IPS DF 4.7 (cell line): ENCODE results near the gene FAM200B.

Source experiments
- DNase-seq: peaks from one replicate; pipeline ENCODE4 v3.0.0-alpha.2; 2013; ENCODE audit warnings: low spot score; ENCODE audit errors: extremely low read depth

Gene FAM200B

DNA sequence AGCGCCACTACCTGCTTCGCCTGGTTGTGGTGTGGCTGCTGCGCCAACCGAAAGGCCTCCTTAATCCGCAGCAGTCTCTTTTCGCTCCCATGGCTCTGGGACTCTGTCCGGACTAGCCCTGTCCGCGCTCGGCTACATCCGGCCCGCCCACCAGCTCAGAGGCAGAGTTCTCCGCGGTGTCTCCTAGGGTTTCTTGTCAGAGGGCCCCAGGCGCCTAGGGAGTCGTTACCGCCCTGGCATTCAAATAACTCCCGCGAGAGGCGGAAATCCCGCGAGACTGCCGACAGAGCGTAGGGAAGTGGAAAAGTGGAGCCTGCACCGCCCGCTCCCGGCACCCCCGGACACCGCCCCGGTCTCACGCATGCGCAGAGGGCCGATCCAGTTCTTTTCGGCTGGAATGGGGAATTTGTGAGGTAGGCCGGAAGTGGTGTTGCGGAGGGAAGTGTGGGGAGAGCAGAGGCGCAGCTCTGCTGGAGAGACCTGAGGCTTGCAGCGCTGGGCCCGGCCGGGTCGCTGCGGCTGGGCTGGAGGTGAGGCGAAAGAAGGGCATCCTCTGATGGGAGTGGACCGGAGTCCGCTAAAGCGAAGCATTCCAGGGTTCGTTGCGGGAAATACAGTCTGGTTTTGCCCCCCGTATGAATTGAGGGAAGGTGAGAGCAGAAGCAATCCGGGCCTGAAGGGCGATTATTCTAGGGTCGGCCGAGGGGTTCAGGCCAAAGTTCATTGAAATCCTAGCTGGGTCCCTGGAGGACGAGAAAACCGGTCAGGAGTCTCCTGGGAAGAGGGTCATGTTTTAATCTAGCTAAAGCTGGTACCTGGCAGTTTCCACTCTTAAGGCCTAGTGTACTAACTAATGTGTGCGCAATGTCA is at the start of gene FAM200B:
Gene FAM200B (plus strand): TSS at position 456 of the 870 bp plus-strand sequence. CDS start 5,151 bp downstream, outside the sequence.
- peak; percentile 97 for DNase-seq

- DNase-seq: no peak
Observed at GRCh38 chr4:15636818-15637217, 44.8 kb upstream of the FAM200B start.

DNA sequence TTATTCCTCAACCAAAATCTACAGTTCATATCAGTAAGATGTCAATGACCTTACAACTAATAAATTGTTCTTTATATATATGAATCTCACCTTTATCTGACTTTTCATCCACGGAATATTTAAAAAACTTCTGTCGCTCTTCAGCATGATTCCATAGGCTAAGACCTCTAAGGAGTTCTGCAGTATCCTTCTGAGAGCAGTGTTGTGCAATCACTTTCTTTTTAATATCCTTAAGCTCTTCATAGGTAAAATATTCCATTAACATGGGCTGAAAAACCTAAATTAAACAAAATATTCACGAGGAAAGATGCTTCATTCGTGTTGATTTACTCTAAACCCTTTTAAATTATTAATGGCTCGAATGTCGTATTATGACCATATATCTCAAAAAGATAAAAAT is 43.2 kb upstream of the FAM200B start:
- no peak for DNase-seq

- DNase-seq: no peak
Observed at GRCh38 chr4:15648600-15648999, 33.0 kb upstream of the FAM200B start.

GRCh38 chr4:15649914-15650545 is 31.6 kb upstream of the FAM200B start:
- DNase-seq: no peak

GRCh38 chr4:15651676-15652075 is 30.0 kb upstream of the FAM200B start:
- no peak for DNase-seq

GRCh38 chr4:15652191-15652590 is 29.4 kb upstream of the FAM200B start:
- DNase-seq: no peak

- DNase-seq: no peak
Observed at GRCh38 chr4:15652841-15653240, 28.8 kb upstream of the FAM200B start.

GRCh38 chr4:15653420-15653819 is 28.2 kb upstream of the FAM200B start:
- no peak for DNase-seq

DNA sequence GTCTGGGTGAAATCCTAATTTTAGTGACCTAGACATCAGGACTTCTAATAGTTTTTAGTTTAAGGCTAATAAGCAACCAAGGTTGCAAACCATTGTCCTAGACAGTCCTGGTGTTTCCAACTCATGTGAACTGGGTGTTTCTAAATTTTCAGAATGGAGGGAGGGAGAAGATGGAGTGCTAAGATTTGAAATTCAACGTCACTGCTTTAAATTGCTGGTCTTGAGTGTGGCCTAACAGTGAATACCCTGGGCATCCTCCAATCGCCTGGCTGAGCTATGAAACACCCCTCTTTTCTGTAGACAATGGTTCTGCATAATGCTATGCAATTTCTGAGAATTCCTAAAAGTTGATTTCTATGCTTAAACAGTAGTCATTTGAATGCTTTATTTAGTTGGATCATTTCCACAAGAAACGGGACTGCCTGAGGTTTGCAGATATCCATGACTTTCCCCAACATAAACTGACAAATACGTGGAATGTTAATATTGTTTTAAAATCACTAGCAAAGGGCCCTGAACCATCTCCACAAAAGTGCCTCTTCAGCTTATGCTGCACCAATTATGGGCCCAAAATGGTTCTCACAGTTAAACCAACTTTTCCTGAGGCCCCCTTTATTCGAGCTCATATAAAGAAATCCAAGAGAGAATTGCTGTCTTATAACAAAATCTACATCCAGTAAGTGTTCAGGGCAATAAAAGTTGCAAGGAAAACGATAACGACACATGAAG is 27.6 kb upstream of the FAM200B start:
- no peak for DNase-seq

- DNase-seq: no peak
Observed at GRCh38 chr4:15654593-15655222, 26.9 kb upstream of the FAM200B start.

DNA sequence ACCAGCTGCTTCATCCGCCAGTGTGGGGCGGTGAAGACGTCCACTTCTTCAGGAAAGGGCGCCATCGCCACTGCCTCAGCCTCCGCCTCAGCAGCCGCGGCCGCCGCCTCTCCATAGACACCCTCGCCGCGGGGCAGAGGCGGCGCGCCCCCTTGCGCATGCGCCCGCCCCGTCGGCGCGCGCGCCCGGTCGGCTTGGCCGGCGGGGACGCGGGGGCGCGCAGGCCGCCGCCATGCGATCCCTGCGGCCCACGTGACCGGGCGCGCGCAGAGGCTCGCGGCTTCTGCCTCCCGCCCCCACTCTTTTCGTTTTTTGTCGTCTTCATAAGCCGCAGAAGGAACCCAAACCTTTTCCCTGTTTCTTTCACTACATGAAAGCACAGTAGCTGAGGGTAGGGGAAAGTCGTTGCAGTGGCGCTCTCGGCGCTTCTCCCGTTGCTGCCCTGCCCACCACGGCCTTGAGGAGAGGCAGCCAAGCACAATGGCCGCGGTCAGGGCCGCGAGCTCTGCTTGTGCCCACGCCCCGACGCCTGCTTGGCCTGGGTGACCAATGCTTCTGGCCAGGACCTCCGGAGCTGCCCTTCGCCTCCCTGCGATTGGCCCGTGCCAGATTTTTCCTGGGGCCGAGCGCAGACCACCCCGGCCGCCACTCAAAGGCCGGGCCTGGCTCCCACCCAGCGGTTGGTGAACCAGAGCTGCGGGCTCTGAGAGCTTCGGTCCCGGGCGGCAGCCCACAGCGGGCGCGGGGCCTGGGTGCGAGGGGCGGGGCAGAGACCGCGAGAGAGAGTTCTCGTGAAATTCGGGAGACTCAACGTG is 26.2 kb upstream of the FAM200B start, which contains the start of gene FBXL5:
Gene FBXL5 (minus strand): TSS at position 135 of the 815 bp plus-strand sequence. CDS start 70 bp downstream, at position 65.
- no peak for DNase-seq

DNA sequence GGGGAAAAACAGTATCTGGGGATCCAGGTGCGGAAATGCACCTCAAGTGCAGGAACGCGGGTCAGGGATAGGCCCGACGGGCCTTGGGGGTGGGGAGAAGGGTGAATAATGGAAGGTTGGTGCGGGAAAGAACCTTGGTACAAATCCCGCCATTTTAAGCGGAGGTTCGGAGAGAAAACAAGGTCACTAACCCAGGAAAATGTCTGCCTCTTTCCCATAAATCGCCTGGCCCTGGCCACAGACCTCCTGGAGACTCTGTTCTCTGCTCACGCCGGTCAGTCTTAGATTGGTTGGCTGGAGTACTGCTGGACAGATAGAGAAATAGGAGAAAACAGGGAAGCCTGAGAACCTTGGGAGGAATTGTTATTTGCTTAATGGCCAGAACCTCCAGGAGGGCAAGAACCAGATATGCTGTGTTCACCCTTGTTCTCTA is 25.6 kb upstream of the FAM200B start:
- no peak for DNase-seq

GRCh38 chr4:15657366-15657765 is 24.3 kb upstream of the FAM200B start:
- DNase-seq: no peak

GRCh38 chr4:15658136-15658770 is 23.4 kb upstream of the FAM200B start:
- DNase-seq: no peak

GRCh38 chr4:15658781-15659180 is 22.8 kb upstream of the FAM200B start:
- DNase-seq: no peak

- DNase-seq: no peak
Observed at GRCh38 chr4:15659768-15660570, 21.7 kb upstream of the FAM200B start.

DNA sequence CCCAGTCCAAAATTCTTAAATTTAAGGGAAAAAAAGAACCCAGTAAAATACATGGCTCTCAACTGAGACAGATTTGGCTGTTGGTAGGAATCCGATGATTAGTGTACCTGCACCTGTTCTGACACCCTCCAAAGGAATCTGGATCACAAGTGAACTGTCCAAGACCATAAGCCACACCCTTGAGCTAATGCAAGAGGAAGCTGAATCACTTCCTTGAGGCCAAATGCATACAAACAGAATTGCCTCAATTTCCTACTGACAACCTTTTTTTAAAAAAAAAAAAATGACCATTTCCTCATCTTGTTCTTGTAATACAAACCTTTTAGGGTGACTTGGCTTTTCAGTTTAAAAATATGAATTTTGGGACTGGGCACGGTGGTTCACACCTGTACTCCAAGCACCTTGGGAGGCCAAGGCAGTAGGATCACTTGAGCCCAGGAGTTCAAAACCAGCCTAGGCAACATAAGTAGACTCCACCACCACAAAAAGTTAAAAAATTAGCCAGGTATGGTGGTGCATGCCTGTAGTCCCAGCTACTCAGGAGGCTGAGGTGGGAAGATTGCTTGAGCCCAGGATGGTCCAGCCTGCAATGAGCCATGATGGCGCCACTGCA is 15.8 kb upstream of the FAM200B start:
- no peak for DNase-seq

DNA sequence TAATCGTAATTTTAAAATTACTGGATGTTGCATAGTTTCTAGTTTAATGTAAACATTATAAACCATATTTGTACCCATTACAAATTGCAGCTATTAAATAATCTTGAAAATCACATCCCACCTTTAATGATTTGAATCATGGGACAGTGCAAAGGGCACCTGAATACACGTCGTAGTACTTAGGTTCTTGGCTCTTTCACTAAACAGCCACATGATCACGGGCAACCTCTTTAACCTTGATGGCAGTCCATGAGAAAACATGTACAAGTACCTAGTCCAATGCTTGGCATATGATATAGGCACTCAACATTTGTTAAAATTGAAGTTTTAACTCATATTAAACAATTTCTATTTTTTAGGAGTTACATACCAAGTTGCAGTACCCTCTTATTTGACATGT is 14.6 kb upstream of the FAM200B start:
- no peak for DNase-seq
